ENCODE results near the gene FBXL20. TPM values are rescaled to one million over a fixed set of nuclear protein-coding genes. Genes with fewer than 3 reads are reported as not detected.

FBXL20 gene
- total and polyA plus RNA-seq, 9 of the 15 experiments (the other 6 are each of a cell fraction or from before 2014, with no cell fraction given), result 1.8 to 15.1 (median 5.6) TPM

DNA sequence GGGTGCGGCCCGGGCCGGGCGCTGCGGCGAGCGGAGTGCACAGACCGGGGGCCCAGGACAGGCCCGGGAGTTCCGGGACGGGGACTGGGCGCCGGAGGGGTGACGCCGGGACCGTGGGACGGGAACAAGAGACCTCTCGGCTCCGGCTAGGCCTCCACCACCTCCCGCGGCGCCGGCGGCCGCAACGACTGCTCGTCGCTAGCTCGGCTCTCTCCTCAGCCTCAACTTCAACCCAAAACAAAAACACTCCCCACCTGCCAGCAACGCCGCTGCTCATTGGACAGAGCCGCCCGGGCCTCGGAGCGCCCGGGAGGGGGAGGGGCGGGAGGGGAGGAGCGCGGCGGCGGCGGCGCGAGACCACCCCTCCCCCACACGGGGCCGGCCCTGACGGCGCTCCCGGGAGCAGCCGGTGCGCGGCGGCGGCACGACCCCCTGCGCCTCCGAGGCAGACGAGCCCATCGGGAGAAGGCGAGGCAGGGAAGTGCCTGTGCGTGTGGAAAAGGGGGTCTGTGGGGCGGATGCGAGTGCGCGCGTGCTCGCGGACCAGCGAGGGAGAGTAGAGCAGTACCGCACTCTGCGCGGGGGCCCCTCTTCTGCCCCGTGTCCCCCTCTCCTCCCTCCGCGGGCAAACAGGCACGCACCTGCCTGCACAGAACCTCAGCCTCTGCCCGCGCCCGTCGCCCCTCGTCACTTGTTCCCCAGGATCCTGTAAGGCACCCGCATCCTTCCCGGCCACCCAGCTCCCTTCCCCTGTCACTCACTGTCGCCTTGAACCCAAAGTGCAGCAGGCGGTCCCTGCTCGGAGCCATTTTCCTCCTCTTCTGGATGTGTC, at the start of gene FBXL20 (continued):
- TF ChIP-seq, protein P1, sequence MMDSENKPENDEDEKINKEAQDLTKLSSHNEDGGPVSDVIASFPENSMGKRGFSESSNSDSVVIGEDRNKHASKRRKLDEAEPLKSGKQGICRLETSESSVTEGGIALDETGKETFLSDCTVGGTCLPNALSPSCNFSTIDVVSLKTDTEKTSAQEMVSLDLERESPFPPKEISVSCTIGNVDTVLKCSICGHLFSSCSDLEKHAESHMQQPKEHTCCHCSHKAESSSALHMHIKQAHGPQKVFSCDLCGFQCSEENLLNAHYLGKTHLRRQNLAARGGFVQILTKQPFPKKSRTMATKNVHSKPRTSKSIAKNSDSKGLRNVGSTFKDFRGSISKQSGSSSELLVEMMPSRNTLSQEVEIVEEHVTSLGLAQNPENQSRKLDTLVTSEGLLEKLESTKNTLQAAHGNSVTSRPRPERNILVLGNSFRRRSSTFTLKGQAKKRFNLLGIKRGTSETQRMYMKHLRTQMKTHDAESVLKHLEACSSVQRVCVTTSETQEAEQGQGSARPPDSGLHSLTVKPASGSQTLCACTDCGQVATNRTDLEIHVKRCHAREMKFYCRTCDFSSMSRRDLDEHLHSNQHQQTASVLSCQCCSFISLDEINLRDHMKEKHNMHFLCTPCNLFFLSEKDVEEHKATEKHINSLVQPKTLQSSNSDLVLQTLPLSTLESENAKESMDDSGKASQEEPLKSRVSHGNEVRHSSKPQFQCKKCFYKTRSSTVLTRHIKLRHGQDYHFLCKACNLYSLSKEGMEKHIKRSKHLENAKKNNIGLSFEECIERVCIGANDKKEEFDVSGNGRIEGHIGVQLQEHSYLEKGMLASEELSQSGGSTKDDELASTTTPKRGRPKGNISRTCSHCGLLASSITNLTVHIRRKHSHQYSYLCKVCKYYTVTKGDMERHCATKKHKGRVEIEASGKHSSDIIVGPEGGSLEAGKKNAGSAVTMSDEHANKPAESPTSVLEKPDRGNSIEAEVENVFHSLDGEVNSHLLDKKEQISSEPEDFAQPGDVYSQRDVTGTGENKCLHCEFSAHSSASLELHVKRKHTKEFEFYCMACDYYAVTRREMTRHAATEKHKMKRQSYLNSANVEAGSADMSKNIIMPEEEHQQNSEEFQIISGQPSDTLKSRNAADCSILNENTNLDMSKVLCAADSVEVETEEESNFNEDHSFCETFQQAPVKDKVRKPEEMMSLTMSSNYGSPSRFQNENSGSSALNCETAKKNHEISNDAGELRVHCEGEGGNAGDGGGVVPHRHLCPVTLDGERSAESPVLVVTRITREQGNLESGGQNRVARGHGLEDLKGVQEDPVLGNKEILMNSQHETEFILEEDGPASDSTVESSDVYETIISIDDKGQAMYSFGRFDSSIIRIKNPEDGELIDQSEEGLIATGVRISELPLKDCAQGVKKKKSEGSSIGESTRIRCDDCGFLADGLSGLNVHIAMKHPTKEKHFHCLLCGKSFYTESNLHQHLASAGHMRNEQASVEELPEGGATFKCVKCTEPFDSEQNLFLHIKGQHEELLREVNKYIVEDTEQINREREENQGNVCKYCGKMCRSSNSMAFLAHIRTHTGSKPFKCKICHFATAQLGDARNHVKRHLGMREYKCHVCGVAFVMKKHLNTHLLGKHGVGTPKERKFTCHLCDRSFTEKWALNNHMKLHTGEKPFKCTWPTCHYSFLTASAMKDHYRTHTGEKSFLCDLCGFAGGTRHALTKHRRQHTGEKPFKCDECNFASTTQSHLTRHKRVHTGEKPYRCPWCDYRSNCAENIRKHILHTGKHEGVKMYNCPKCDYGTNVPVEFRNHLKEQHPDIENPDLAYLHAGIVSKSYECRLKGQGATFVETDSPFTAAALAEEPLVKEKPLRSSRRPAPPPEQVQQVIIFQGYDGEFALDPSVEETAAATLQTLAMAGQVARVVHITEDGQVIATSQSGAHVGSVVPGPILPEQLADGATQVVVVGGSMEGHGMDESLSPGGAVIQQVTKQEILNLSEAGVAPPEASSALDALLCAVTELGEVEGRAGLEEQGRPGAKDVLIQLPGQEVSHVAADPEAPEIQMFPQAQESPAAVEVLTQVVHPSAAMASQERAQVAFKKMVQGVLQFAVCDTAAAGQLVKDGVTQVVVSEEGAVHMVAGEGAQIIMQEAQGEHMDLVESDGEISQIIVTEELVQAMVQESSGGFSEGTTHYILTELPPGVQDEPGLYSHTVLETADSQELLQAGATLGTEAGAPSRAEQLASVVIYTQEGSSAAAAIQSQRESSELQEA (IDR thresholded peaks at IDR 0.05; ENCODE audit: low read depth), result 0 out of 2 replicates have a peak, but pooled peaks have one; percentile 27
- TF ChIP-seq, protein P2, sequence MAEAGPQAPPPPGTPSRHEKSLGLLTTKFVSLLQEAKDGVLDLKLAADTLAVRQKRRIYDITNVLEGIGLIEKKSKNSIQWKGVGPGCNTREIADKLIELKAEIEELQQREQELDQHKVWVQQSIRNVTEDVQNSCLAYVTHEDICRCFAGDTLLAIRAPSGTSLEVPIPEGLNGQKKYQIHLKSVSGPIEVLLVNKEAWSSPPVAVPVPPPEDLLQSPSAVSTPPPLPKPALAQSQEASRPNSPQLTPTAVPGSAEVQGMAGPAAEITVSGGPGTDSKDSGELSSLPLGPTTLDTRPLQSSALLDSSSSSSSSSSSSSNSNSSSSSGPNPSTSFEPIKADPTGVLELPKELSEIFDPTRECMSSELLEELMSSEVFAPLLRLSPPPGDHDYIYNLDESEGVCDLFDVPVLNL (CRISPR knock-in tag; IDR thresholded peaks at IDR 0.05; ENCODE audit: low read depth), result no peak
- no peak for TF ChIP-seq DPF2 (IDR thresholded peaks at IDR 0.05)
- TF ChIP-seq SMARCC2 (IDR thresholded peaks at IDR 0.05; ENCODE audit: low read depth), result no peak
- TF ChIP-seq OTX1 (CRISPR knock-in tag; IDR thresholded peaks at IDR 0.05), result no peak
- TF ChIP-seq, protein P3, sequence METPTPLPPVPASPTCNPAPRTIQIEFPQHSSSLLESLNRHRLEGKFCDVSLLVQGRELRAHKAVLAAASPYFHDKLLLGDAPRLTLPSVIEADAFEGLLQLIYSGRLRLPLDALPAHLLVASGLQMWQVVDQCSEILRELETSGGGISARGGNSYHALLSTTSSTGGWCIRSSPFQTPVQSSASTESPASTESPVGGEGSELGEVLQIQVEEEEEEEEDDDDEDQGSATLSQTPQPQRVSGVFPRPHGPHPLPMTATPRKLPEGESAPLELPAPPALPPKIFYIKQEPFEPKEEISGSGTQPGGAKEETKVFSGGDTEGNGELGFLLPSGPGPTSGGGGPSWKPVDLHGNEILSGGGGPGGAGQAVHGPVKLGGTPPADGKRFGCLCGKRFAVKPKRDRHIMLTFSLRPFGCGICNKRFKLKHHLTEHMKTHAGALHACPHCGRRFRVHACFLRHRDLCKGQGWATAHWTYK (CRISPR knock-in tag; IDR thresholded peaks at IDR 0.05), result peak; percentile 23; the same call in 1 of the 2 replicates
- no peak for TF ChIP-seq FOXA1 (IDR thresholded peaks at IDR 0.05; ENCODE audit: borderline replicate concordance)
- TF ChIP-seq SMAD4 (CRISPR knock-in tag; conservative IDR thresholded peaks at IDR 0.05), result peak; percentile 90
- no peak for TF ChIP-seq SMC3 (conservative IDR thresholded peaks at IDR 0.05; ENCODE audit: insufficient read depth, low read depth, low read length)
- TF ChIP-seq, protein P4, sequence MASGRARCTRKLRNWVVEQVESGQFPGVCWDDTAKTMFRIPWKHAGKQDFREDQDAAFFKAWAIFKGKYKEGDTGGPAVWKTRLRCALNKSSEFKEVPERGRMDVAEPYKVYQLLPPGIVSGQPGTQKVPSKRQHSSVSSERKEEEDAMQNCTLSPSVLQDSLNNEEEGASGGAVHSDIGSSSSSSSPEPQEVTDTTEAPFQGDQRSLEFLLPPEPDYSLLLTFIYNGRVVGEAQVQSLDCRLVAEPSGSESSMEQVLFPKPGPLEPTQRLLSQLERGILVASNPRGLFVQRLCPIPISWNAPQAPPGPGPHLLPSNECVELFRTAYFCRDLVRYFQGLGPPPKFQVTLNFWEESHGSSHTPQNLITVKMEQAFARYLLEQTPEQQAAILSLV (tag; IDR thresholded peaks at IDR 0.05), result no peak
- no peak for TF ChIP-seq HSF4 (CRISPR knock-in tag; IDR thresholded peaks at IDR 0.05; ENCODE audit: borderline replicate concordance)
